HCT116 (cell line): ENCODE measurements around the gene DNPEP.

ENCODE experiments used
- CTCF ChIP-seq, 3 experiments: fragments of 200-600 bp in 1 of 3; sonication (generic) in 1 of 3; IDR thresholded peaks in 2 of 3; conservative IDR thresholded peaks in 1 of 3; 2 replicates each; pipeline ENCODE4 v1.5.1; 2012 to 2017; ENCODE audit warnings: low read depth in 2 of 3, low read length in 2 of 3, antibody characterized with exemption in 1 of 3, borderline replicate concordance in 1 of 3, control low read depth in 1 of 3, mild to moderate bottlenecking in 1 of 3, mixed read lengths in 1 of 3, mixed run types in 1 of 3, moderate library complexity in 1 of 3; ENCODE audit not compliant: insufficient read depth in 1 of 3
- EZH2 ChIP-seq: fragments of 200-600 bp; sonication (generic); IDR thresholded peaks from 2 replicates; pipeline ENCODE4 v1.6.1; 2017; ENCODE audit warnings: antibody characterized with exemption, mixed run types
- POLR2A ChIP-seq: IDR thresholded peaks from 2 replicates; pipeline ENCODE4 v1.7.0; 2011; ENCODE audit warnings: borderline replicate concordance; ENCODE audit not compliant: insufficient read depth, insufficient read length; ENCODE audit errors: extremely low read depth

DNA sequence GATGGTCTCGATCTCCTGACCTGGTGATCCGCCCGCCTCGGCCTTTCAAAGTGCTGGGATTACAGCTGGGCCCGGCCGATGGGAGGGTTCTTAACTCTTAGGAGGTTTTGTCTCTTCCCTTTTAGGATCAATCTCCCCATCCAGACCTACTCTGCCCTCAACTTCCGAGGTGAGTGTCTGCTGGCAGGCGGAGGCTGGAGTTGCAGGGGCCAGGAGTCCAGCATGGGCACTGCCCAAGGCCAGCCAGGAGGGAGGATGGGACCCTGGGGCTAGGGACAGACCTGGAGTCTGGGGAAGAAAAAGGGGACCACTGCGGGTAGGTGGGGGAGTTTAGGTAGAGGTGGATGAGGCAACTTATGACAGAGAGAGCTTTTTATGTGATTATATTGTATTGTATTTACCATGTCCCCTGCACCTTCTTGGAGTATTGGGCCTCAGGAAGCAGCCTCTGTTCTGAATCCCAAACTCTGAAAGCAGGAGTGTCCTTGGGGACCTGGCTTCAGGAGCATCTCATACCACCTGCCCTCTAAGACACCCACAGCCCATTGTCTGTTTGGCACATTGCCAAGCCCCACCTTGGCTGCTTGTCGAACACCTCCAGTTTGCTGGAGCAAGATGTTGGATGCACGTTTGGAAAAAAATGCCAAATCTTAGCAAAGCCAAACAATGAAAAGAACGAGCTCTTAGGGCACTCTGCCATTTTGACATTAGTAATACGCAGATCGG, 36.1 kb upstream of the DNPEP start:
- TF ChIP-seq POLR2A (no peak), EZH2 (no peak), CTCF (IDR thresholded peaks at IDR 0.05 in 2 of 3, conservative IDR thresholded peaks at IDR 0.05 in 1 of 3; ENCODE audit: borderline replicate concordance in 1 of 3, insufficient read depth in 1 of 3, low read depth in 2 of 3, low read length in 2 of 3) (no peak)
